Muscle of leg (tissue), 11 donors: ENCODE data around the gene KCNN3. TPM values are rescaled to one million over a fixed set of nuclear protein-coding genes. Genes with fewer than 3 reads are reported as not detected.

ENCODE experiments used
- DNase-seq: peaks from one replicate; pipeline ENCODE4 v3.0.0; 2013
- H3K27ac ChIP-seq: one replicate; pipeline ENCODE4 v1.5.1; 2013; ENCODE audit warnings: mild to moderate bottlenecking, low read length, control low read depth
- H3K27me3 ChIP-seq: one replicate; pipeline ENCODE4 v1.6.1; 2013; ENCODE audit warnings: low read length; ENCODE audit not compliant: control insufficient read depth, insufficient read depth
- H3K36me3 ChIP-seq: one replicate; pipeline ENCODE4 v1.6.1; 2013; ENCODE audit warnings: low read length; ENCODE audit not compliant: control insufficient read depth, insufficient read depth
- H3K4me1 ChIP-seq: one replicate; pipeline ENCODE4 v1.6.1; 2013; ENCODE audit warnings: low read length; ENCODE audit not compliant: control insufficient read depth, insufficient read depth
- H3K4me3 ChIP-seq: one replicate; pipeline ENCODE4 v1.5.1; 2013; ENCODE audit warnings: low read length, control low read depth
- H3K9me3 ChIP-seq: replicated peaks from 2 replicates; pipeline ENCODE4 v1.6.1; 2013; ENCODE audit warnings: low read depth, low read length; ENCODE audit not compliant: control insufficient read depth
- WGBS: methylation state at CpG from one replicate; pipeline ENCODE4 v1.1.5; 2013; ENCODE audit warnings: missing lambda C conversion rate; ENCODE audit not compliant: insufficient coverage; 5-methylcytosine and 5-hydroxymethylcytosine counted together
- polyA plus RNA-seq, 8 donors: library from polyadenylated mRNA; unstranded; fragments of 120-200 nt; gene quantifications; one replicate each; pipeline versions ENCODE4 v1.2.1 to v1.2.3, GENCODE V29; 2013; ENCODE audit warnings: inconsistent platforms in 1 of 8, low replicate concordance in 1 of 8; ENCODE audit not compliant: insufficient read length in 8 of 8, insufficient read depth in 1 of 8
- total RNA-seq: library from RNA; stranded (reverse); fragments of 120-200 nt; gene quantifications from one replicate; pipeline ENCODE4 v1.2.4, GENCODE V29; 2013

Gene KCNN3
- total and polyA plus RNA-seq, 9 donors, result 5.1 to 9.6 (median 7.5) TPM

DNA sequence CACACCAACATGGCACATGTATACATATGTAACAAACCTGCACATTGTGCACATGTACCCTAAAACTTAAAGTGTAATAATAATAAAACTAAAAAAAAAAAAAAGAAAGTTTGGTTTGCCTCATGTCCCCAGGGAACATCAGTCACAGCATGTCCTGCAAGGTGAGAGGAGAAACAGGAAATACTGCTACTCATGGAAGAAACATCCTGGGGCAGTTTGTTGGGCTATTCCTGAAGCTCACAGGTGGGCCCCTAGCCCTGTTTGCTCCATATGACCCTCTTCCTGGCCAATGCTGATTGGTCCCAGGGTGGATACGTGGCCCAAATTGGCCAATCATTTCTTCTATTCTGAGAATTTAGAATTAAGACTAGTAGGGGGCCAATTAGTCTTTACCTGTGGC, 158.7 kb downstream of the KCNN3 start:
- no peak for DNase-seq
- no CpG with 5 or more reads among the region's 1 CpG for WGBS
- no peaks in the 10 kb centered on the region for H3K4me1 ChIP-seq

DNA sequence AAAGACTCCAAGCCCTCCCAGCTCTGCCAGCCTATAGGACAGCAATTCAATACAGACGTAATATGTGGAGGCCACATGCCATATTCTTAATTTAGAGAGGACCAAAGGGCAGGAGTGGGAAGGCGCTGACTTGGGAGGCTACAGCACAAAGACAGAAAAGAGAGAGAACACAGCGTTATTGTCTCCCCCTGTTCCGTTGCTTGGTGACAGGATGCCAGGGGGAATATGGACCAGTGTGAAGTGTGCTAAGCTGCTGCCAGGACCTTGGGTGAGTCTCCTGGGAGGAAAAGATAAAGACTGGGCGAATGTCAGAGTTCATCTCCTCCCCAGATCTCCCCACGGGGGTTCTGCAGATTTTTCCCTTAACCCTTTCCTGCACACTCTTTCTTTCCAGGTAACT, 160.0 kb downstream of the KCNN3 start:
- H3K4me3 ChIP-seq, result no peak overlapping the region
- no peak for DNase-seq
- peaks cover 31% of the 10 kb centered on the region for H3K36me3 ChIP-seq
- 49% methylated on average over 5 of the region's 6 CpGs for WGBS
- H3K4me1 ChIP-seq, result no peaks in the 10 kb centered on the region
- H3K9me3 ChIP-seq, result no peaks in the 10 kb centered on the region
- H3K27me3 ChIP-seq, result no peaks in the 10 kb centered on the region
- no peak overlapping the region for H3K27ac ChIP-seq

More for the DNA sequence above, 158.7 kb downstream of the KCNN3 start:
- Histone ChIP-seq H3K27me3 (no peaks in the 10 kb centered on the region), H3K9me3 (no peaks in the 10 kb centered on the region), H3K27ac (no peak overlapping the region), H3K36me3 (peaks cover 31% of the 10 kb centered on the region), H3K4me3 (no peak overlapping the region)

GRCh38 chr1:154707901-154708463, 162.1 kb downstream of the KCNN3 start:
- Histone ChIP-seq H3K4me1 (no peaks in the 10 kb centered on the region), H3K27me3 (no peaks in the 10 kb centered on the region), H3K36me3 (peaks cover 18% of the 10 kb centered on the region), H3K27ac (no peak overlapping the region), H3K4me3 (no peak overlapping the region), H3K9me3 (no peaks in the 10 kb centered on the region)
- DNase-seq, result no peak
- WGBS, result 75% methylated on average over 16 of the region's 17 CpGs

DNA sequence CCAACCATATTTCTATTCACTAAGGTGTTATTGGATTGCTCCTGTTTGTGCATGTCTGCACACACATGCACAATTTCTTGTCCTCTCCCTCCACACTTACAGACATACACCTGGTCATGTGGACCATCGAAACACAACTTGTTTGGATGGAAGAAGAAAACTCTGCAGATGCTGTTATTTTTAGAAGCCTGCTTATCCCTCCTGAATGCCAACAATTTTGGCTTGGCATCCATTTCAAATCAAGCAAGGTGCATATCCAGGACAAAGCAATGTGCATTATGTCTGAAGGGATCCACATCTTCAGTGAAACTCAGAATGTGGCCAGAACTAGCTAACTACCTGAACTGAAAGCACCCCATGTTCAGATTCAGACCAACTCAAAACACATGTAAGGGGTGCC, 163.2 kb downstream of the KCNN3 start:
- no peak for DNase-seq
- H3K27me3 ChIP-seq, result no peaks in the 10 kb centered on the region
- H3K4me1 ChIP-seq, result no peaks in the 10 kb centered on the region
- WGBS, result no CpG with 5 or more reads among the region's 1 CpG
- H3K36me3 ChIP-seq, result peaks cover 13% of the 10 kb centered on the region
- H3K9me3 ChIP-seq, result no peaks in the 10 kb centered on the region
- H3K4me3 ChIP-seq, result no peak overlapping the region
- no peak overlapping the region for H3K27ac ChIP-seq

- DNase-seq, result no peak
- H3K36me3 ChIP-seq, result peaks cover 11% of the 10 kb centered on the region
- no peaks in the 10 kb centered on the region for H3K4me1 ChIP-seq
- no peak overlapping the region for H3K4me3 ChIP-seq
- 80% methylated on average over 2 of the region's 2 CpGs for WGBS
- no peaks in the 10 kb centered on the region for H3K9me3 ChIP-seq
- H3K27ac ChIP-seq, result no peak overlapping the region
- no peaks in the 10 kb centered on the region for H3K27me3 ChIP-seq
Measured at GRCh38 chr1:154705544-154705943, 164.5 kb downstream of the KCNN3 start.

GRCh38 chr1:154703170-154703569, 166.9 kb downstream of the KCNN3 start:
- Histone ChIP-seq H3K27me3 (no peaks in the 10 kb centered on the region), H3K4me3 (no peak overlapping the region), H3K27ac (no peak overlapping the region), H3K9me3 (no peaks in the 10 kb centered on the region), H3K36me3 (no peaks in the 10 kb centered on the region), H3K4me1 (peaks cover 5% of the 10 kb centered on the region)
- DNase-seq, result no peak
- WGBS, result 0% methylated on average over 2 of the region's 5 CpGs

GRCh38 chr1:154698320-154699096, 171.6 kb downstream of the KCNN3 start:
- Histone ChIP-seq H3K27me3 (peaks cover 3% of the 10 kb centered on the region), H3K27ac (no peak overlapping the region), H3K4me1 (peaks cover 9% of the 10 kb centered on the region), H3K36me3 (no peaks in the 10 kb centered on the region), H3K4me3 (no peak overlapping the region), H3K9me3 (no peaks in the 10 kb centered on the region)
- peak; percentile 21 for DNase-seq
- WGBS, result 50% methylated on average over 1 of the region's 4 CpGs

- H3K4me3 ChIP-seq, result no peak overlapping the region
- H3K9me3 ChIP-seq, result no peaks in the 10 kb centered on the region
- H3K27ac ChIP-seq, result no peak overlapping the region
- no peaks in the 10 kb centered on the region for H3K36me3 ChIP-seq
- peak; percentile 14 for DNase-seq
- H3K27me3 ChIP-seq, result peaks cover 3% of the 10 kb centered on the region
- H3K4me1 ChIP-seq, result peaks cover 9% of the 10 kb centered on the region
Measured at GRCh38 chr1:154697710-154698109, 172.4 kb downstream of the KCNN3 start.

- Histone ChIP-seq H3K27me3 (peaks cover 3% of the 10 kb centered on the region), H3K4me1 (peaks cover 9% of the 10 kb centered on the region), H3K4me3 (no peak overlapping the region), H3K27ac (no peak overlapping the region), H3K36me3 (no peaks in the 10 kb centered on the region), H3K9me3 (no peaks in the 10 kb centered on the region)
- WGBS, result no CpG with 5 or more reads among the region's 4 CpGs
- DNase-seq, result no peak
Measured at GRCh38 chr1:154696456-154696855, 173.6 kb downstream of the KCNN3 start.

- H3K4me1 ChIP-seq, result peaks cover 9% of the 10 kb centered on the region
- no peaks in the 10 kb centered on the region for H3K9me3 ChIP-seq
- no peaks in the 10 kb centered on the region for H3K36me3 ChIP-seq
- H3K27ac ChIP-seq, result no peak overlapping the region
- peaks cover 5% of the 10 kb centered on the region for H3K27me3 ChIP-seq
- WGBS, result no CpG with 5 or more reads among the region's 2 CpGs
- no peak for DNase-seq
- H3K4me3 ChIP-seq, result no peak overlapping the region
Measured at GRCh38 chr1:154695985-154696384, 174.1 kb downstream of the KCNN3 start.
